ENCODE measurements around the gene UBE2Q2.

UBE2Q2 gene

DNA sequence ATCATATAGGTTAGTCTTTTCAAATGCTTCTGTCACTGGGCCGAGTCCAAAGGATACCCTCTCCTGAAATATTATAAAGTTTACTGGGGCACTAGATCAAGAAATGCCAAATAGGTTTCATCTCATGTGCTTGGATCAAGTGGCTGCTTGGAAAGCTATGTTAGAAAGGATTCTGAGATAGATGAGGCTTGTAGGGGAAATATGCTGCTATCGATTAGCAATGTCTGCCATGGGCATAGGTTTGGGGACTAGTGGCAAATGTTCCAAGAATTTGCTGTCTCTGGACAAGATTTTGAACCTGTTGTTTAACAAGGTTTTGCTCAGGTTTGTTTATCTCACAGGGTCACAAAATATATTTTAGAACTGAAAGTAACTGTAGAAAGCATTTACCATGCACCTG lies 23.0 kb upstream of the UBE2Q2 start:
- no peak overlapping the region for H3K4me3 ChIP-seq (ENCODE audit: low read depth, low read length)
- TF ChIP-seq, protein P1, sequence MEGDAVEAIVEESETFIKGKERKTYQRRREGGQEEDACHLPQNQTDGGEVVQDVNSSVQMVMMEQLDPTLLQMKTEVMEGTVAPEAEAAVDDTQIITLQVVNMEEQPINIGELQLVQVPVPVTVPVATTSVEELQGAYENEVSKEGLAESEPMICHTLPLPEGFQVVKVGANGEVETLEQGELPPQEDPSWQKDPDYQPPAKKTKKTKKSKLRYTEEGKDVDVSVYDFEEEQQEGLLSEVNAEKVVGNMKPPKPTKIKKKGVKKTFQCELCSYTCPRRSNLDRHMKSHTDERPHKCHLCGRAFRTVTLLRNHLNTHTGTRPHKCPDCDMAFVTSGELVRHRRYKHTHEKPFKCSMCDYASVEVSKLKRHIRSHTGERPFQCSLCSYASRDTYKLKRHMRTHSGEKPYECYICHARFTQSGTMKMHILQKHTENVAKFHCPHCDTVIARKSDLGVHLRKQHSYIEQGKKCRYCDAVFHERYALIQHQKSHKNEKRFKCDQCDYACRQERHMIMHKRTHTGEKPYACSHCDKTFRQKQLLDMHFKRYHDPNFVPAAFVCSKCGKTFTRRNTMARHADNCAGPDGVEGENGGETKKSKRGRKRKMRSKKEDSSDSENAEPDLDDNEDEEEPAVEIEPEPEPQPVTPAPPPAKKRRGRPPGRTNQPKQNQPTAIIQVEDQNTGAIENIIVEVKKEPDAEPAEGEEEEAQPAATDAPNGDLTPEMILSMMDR (IDR thresholded peaks at IDR 0.05; ENCODE audit: insufficient read depth, low read depth, low read length, missing control alignments): no peak
- DNase-seq (ENCODE audit: low read depth): no peak

DNA sequence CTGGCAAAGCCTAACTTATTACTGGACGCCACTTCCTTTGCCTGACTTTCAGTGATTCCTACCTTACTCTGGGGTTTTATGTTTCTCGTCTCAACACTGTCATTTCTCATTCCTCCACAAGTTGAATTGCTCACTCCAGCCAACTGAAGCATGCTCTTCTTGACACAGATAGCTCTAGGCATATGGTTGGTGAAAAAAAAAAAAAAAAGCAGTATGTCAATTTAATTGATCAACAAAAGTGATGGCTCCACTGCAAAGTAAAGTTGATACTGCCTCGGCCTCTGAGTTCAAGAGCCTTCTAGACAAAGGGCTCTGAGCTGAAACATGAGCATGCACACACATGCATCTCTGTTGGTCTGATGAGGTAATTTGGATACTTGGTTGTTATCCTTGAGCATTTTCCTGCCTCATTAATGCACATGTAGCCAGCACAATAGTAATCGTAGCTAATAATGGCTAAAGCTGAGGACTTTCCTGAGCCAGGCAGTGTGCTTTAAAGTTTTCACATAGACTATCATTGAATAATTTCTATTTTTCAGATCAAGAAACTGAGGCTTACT lies 21.4 kb upstream of the UBE2Q2 start:
- H3K4me3 ChIP-seq (ENCODE audit: low read depth, low read length): no peak overlapping the region
- no peak for DNase-seq (ENCODE audit: low read depth)
- TF ChIP-seq, protein P1 (IDR thresholded peaks at IDR 0.05; ENCODE audit: insufficient read depth, low read depth, low read length, missing control alignments): no peak

DNA sequence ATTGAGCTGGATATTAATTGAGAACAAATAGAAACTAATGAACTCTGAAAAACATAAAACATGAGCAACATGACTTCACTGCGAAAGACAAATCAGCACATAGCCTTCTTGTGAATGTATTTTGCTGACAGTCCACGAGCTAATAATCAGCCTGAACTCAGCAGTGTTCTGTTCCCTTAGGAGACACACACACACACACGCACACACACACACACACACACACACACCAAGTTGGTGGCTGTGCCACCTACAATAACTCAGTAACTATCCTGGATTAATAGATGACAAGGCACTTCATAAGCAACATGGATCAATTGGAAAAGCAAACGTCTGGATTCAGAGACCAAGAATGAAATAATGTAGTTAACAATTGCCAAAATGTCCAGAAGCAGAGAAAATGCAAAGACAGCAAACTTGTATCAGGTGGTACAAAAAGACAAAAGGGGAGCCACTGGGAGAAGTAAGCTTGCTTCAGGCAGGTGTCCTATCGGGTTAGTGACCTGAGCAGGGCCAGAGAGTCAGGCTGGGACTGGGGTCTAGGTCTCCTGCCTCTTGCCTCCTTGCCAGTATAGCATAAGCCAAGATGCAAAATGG lies 20.5 kb upstream of the UBE2Q2 start:
- DNase-seq (ENCODE audit: low read depth): no peak
- no peak overlapping the region for H3K4me3 ChIP-seq (ENCODE audit: low read depth, low read length)
- TF ChIP-seq, protein P1 (IDR thresholded peaks at IDR 0.05; ENCODE audit: insufficient read depth, low read depth, low read length, missing control alignments): no peak

DNA sequence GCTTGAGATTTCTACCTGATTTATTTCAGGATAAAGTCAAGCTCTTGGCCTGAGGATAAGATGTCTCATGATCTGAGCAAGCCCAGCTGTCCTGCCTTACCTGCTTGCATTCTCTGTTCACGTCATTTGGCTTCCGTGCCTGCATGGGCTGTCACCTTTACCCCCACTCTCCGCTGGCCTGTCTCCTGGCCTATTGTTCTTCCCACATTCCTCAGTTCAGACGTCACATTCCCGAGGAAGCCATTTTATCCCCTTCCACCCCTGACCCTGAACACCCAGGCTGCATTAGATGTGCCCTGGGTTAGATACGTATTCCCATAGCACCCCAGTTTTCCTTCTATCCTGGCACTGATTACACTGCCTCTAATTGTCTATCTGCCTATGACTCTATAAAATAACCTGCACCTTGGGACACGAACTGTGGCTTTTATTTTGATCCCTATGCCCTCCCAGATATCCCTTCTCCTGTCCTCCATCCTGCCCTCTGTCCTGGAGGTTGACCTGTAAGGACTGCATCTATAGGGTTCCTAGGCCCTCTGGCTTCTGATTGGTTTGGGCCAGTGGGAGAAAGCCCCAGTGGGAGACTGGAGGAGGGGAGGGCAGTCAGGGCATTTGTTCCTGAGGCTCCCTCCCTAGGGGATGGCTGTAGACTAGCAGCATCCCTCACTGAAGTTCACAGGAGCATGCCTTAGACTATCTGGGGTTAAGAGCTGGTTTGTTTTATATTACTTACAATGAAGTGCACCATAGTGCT lies 19.2 kb upstream of the UBE2Q2 start:
- no peak overlapping the region for H3K4me3 ChIP-seq (ENCODE audit: low read depth, low read length)
- TF ChIP-seq, protein P1 (IDR thresholded peaks at IDR 0.05; ENCODE audit: insufficient read depth, low read depth, low read length, missing control alignments): no peak
- no peak for DNase-seq (ENCODE audit: low read depth)

DNA sequence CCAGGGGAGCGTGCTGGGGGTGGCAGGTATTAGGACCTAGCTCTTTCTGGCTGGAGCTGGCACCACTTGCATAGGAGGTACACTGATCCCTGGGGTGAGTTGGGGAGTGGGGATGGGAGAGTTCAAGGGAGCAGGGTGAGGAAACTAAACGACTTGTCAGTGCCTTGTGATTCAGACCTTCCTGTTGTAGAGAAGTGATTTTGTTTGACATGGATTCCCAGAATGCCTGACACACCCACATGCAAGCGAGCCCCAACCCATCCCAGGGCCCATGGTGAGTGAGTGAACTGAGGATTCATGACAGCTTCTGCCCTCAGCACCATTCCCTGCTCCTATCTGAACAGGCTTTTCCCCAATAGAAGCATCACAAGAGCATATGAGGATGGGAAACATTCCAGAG lies 15.6 kb upstream of the UBE2Q2 start:
- no peak for DNase-seq (ENCODE audit: low read depth)
- H3K4me3 ChIP-seq (ENCODE audit: low read depth, low read length): no peak overlapping the region
- TF ChIP-seq, protein P1 (IDR thresholded peaks at IDR 0.05; ENCODE audit: insufficient read depth, low read depth, low read length, missing control alignments): no peak

- no peak overlapping the region for H3K4me3 ChIP-seq (ENCODE audit: low read depth, low read length)
- no peak for DNase-seq (ENCODE audit: low read depth)
- TF ChIP-seq, protein P1 (IDR thresholded peaks at IDR 0.05; ENCODE audit: insufficient read depth, low read depth, low read length, missing control alignments): no peak
These were observed 14.8 kb upstream of the UBE2Q2 start for GRCh38 chr15:75828429-75828828.

Measured in GM12865 (cell line).